PFSK-1 (cell line): ENCODE results near the gene GSK3A.
A peak's percentile ranks its signal among the peaks of the same experiment; 100 is the strongest.

Experiments
- POLR2AphosphoS5 ChIP-seq: IDR thresholded peaks from 2 replicates; pipeline ENCODE4 v1.6.1; 2012; ENCODE audit warnings: low read depth, mild to moderate bottlenecking, control low read depth, low read length, moderate library complexity
- SIN3A ChIP-seq: IDR thresholded peaks from 2 replicates; pipeline ENCODE4 v1.6.1; 2012; ENCODE audit warnings: mild to moderate bottlenecking, low read length, moderate library complexity, borderline replicate concordance; ENCODE audit not compliant: insufficient read depth
- TAF1 ChIP-seq: IDR thresholded peaks from 2 replicates; pipeline ENCODE4 v1.6.1; 2012; ENCODE audit warnings: low read length, control low read depth, borderline replicate concordance; ENCODE audit not compliant: insufficient read depth
- TF ChIP-seq, protein P1 (sequence below), 2 experiments: IDR thresholded peaks; 2 replicates each; pipeline versions ENCODE4 v1.6.1 to v1.8.0; 2011 to 2012; ENCODE audit warnings: low read depth in 2 of 2, low read length in 2 of 2, control low read depth in 1 of 2, inconsistent platforms in 1 of 2, mild to moderate bottlenecking in 1 of 2, moderate library complexity in 1 of 2; ENCODE audit not compliant: insufficient read depth in 1 of 2

DNA sequence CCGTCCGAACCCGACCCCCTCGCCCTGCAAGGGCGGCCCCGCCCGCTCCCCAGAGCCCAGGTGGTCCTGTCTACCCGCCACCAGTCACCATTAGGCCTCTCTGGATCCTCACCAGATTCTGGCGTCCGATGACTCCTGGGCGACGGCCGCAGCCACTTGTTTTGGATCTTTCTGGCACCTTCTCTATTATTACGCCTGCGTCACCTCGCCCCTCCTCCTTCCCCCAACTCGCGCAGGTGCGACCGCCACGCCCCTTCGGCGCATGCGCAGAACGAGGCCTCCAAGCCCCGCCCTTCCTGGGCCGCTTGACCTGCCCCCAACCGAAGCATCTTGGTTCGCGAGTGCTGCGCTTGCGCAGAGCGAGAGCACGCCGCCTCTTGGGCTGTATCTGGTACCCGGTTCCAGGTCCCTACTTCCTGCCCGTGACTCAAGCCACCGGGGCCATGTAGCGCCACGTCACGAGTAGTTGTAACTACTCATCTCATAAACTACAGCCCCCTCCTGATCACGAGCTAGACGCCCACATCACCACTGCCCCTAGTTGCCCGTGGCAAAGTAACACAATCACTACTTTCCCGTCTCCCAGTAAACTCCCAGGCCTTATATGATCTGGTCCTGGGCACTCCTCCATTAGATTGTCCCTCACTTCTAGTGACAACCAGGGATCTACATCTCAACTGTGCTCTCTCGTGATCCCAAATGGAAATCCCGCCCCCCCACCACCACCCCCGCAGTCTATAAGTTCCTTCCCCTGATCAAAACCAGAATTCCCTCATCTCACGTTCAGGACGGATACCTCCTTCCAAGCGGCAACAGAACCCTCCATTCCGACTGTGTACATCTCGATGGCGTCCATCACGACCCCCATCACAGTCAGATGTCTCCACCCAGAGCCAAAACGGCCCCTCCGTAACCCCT is 24.6 kb downstream of the GSK3A start, which contains the start of gene DEDD2:
- TF ChIP-seq SIN3A, result peak; percentile 45; the same call in 1 of the 2 replicates
- peak; percentile 40; the same call in 1 of the 2 replicates for TF ChIP-seq TAF1
- TF ChIP-seq, protein P1, sequence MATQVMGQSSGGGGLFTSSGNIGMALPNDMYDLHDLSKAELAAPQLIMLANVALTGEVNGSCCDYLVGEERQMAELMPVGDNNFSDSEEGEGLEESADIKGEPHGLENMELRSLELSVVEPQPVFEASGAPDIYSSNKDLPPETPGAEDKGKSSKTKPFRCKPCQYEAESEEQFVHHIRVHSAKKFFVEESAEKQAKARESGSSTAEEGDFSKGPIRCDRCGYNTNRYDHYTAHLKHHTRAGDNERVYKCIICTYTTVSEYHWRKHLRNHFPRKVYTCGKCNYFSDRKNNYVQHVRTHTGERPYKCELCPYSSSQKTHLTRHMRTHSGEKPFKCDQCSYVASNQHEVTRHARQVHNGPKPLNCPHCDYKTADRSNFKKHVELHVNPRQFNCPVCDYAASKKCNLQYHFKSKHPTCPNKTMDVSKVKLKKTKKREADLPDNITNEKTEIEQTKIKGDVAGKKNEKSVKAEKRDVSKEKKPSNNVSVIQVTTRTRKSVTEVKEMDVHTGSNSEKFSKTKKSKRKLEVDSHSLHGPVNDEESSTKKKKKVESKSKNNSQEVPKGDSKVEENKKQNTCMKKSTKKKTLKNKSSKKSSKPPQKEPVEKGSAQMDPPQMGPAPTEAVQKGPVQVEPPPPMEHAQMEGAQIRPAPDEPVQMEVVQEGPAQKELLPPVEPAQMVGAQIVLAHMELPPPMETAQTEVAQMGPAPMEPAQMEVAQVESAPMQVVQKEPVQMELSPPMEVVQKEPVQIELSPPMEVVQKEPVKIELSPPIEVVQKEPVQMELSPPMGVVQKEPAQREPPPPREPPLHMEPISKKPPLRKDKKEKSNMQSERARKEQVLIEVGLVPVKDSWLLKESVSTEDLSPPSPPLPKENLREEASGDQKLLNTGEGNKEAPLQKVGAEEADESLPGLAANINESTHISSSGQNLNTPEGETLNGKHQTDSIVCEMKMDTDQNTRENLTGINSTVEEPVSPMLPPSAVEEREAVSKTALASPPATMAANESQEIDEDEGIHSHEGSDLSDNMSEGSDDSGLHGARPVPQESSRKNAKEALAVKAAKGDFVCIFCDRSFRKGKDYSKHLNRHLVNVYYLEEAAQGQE (IDR thresholded peaks at IDR 0.05; ENCODE audit: insufficient read depth in 1 of 2, low read depth in 2 of 2, low read length in 2 of 2), result peak in 1 of 2 experiments; percentile 58; a peak in 1 of 4 replicates
- peak; percentile 81; the same call in 1 of the 2 replicates for TF ChIP-seq POLR2AphosphoS5
